IMR-90 (cell line): Measurements from ENCODE around the gene FGD5. TPM values are rescaled to one million over a fixed set of nuclear protein-coding genes. Genes with fewer than 3 reads are reported as not detected.

Experiments used
- ATAC-seq: fragments of 200-7000 bp; cut with Tn5 transposase; 2 replicates; pipeline ENCODE4 v1.9.1; 2020; ENCODE audit warnings: low read depth, mild to moderate bottlenecking, moderate library complexity
- BruUV-seq: library from RNA; stranded (reverse); fragments of 400-500 nt; replicated peaks from 2 replicates; lab custom pipeline; 2021; lab: Mats Ljungman, UMichigan
- CTCF ChIA-PET: fragments of 300-600 bp; formaldehyde crosslinking; extraction: SDS; loops from one replicate; lab custom pipeline; 2021; ENCODE audit warnings: antibody characterized with exemption; lab: Yijun Ruan, JAX
- POLR2A ChIA-PET: fragments of 300-600 bp; sonication (Branson Sonifier 250); formaldehyde crosslinking; loops from one replicate; lab custom pipeline; 2022; ENCODE audit warnings: antibody characterized with exemption; ENCODE audit not compliant: unreplicated experiment; lab: Charles Lee
- DNase-seq: peaks from one replicate; pipeline ENCODE4 v3.0.0; 2013
- H2AFZ ChIP-seq: replicated peaks from 2 replicates; pipeline ENCODE3; 2013; ENCODE audit warnings: low read length, mild to moderate bottlenecking; ENCODE audit not compliant: poor library complexity
- H2AK5ac ChIP-seq: 2 replicates; pipeline ENCODE4 v1.6.1; 2013; ENCODE audit warnings: low read depth, low read length, inconsistent platforms
- H2AK9ac ChIP-seq: replicated peaks from 2 replicates; pipeline ENCODE3; 2013; ENCODE audit warnings: mild to moderate bottlenecking, low read depth, low read length, moderate library complexity; ENCODE audit not compliant: poor library complexity
- H2BK120ac ChIP-seq: 2 replicates; pipeline ENCODE4 v1.6.1; 2013; ENCODE audit warnings: low read depth, low read length, inconsistent platforms
- H2BK15ac ChIP-seq: 3 replicates; pipeline ENCODE4 v1.6.1; 2013; ENCODE audit warnings: low read depth, low read length, inconsistent platforms
- H2BK20ac ChIP-seq: 2 replicates; pipeline ENCODE4 v1.6.1; 2013; ENCODE audit warnings: low read depth, mild to moderate bottlenecking, inconsistent platforms, low read length, moderate library complexity
- H2BK5ac ChIP-seq: 2 replicates; pipeline ENCODE4 v1.6.1; 2013; ENCODE audit warnings: mild to moderate bottlenecking, low read depth, low read length, inconsistent platforms; ENCODE audit not compliant: poor library complexity, severe bottlenecking
- H3K14ac ChIP-seq: replicated peaks from 2 replicates; pipeline ENCODE4 v1.6.1; 2013; ENCODE audit warnings: low read depth, low read length, inconsistent platforms
- H3K18ac ChIP-seq: 2 replicates; pipeline ENCODE4 v1.6.1; 2013; ENCODE audit warnings: low read depth, low read length, control low read depth
- H3K23ac ChIP-seq: 2 replicates; pipeline ENCODE4 v1.6.1; 2013; ENCODE audit warnings: low read depth, low read length, inconsistent platforms
- H3K27ac ChIP-seq: 2 replicates; pipeline ENCODE4 v1.5.1; 2013; ENCODE audit warnings: mild to moderate bottlenecking, control low read depth, low read length; ENCODE audit not compliant: insufficient read depth
- H3K27me3 ChIP-seq: 2 replicates; pipeline ENCODE4 v1.6.1; 2013; ENCODE audit warnings: low read length; ENCODE audit not compliant: control insufficient read depth, insufficient read depth
- H3K36me3 ChIP-seq: 2 replicates; pipeline ENCODE4 v1.6.1; 2013; ENCODE audit warnings: low read length, mixed read lengths; ENCODE audit not compliant: control insufficient read depth, insufficient read depth
- H3K4ac ChIP-seq: 2 replicates; pipeline ENCODE4 v1.6.1; 2013; ENCODE audit warnings: low read depth, low read length, inconsistent platforms
- H3K4me1 ChIP-seq: 2 replicates; pipeline ENCODE4 v1.6.1; 2013; ENCODE audit warnings: low read length, mixed read lengths; ENCODE audit not compliant: control insufficient read depth, insufficient read depth
- H3K4me2 ChIP-seq: 2 replicates; pipeline ENCODE4 v1.6.1; 2013; ENCODE audit warnings: low read depth, mild to moderate bottlenecking, control low read depth, low read length, moderate library complexity
- H3K4me3 ChIP-seq: 2 replicates; pipeline ENCODE4 v1.5.1; 2013; ENCODE audit warnings: low read depth, mild to moderate bottlenecking, control low read depth, low read length, moderate library complexity; ENCODE audit not compliant: insufficient read depth
- H3K56ac ChIP-seq: 2 replicates; pipeline ENCODE4 v1.6.1; 2013; ENCODE audit warnings: low read length, inconsistent platforms; ENCODE audit not compliant: insufficient read depth; ENCODE audit errors: extremely low read depth
- H3K79me1 ChIP-seq, 2 experiments: 2 replicates each; pipeline ENCODE4 v1.6.1; 2013; ENCODE audit warnings: low read length in 2 of 2, inconsistent platforms in 1 of 2, low read depth in 1 of 2
- H3K9ac ChIP-seq: 2 replicates; pipeline ENCODE4 v1.6.1; 2013; ENCODE audit warnings: low read depth, low read length, control low read depth
- H3K9me1 ChIP-seq: 2 replicates; pipeline ENCODE4 v1.6.1; 2013; ENCODE audit warnings: low read length, inconsistent platforms; ENCODE audit not compliant: insufficient read depth
- H3K9me3 ChIP-seq: 2 replicates; pipeline ENCODE4 v1.6.1; 2013; ENCODE audit warnings: low read length; ENCODE audit not compliant: control insufficient read depth, insufficient read depth
- H4K20me1 ChIP-seq: 2 replicates; pipeline ENCODE4 v1.6.1; 2013; ENCODE audit warnings: low read length, inconsistent platforms; ENCODE audit not compliant: insufficient read depth
- H4K5ac ChIP-seq: 2 replicates; pipeline ENCODE4 v1.6.1; 2013; ENCODE audit warnings: mild to moderate bottlenecking, low read depth, low read length, control low read depth
- H4K8ac ChIP-seq, 2 experiments: 2 replicates each; pipeline ENCODE4 v1.6.1; 2013; ENCODE audit warnings: low read depth in 2 of 2, low read length in 2 of 2, control low read depth in 1 of 2, inconsistent platforms in 1 of 2
- H4K91ac ChIP-seq: 2 replicates; pipeline ENCODE4 v1.6.1; 2013; ENCODE audit warnings: low read depth, low read length, inconsistent platforms; ENCODE audit not compliant: insufficient read depth
- BHLHE40 ChIP-seq: fragments of 150-350 bp; IDR thresholded peaks from 2 replicates; pipeline ENCODE4 v1.6.1; 2016; ENCODE audit warnings: mild to moderate bottlenecking, low read depth, low read length
- CEBPB ChIP-seq: IDR thresholded peaks from 2 replicates; pipeline ENCODE4 v1.6.1; 2012; ENCODE audit warnings: low read depth, low read length, improper control_type of control experiment
- CTCF ChIP-seq: conservative IDR thresholded peaks from 2 replicates; pipeline ENCODE4 v1.5.1; 2012; ENCODE audit warnings: mild to moderate bottlenecking, low read depth, low read length, improper control_type of control experiment
- FOS ChIP-seq: fragments of 150-350 bp; IDR thresholded peaks from 2 replicates; pipeline ENCODE4 v1.6.1; 2016; ENCODE audit warnings: low read depth, low read length
- MAFK ChIP-seq: IDR thresholded peaks from 2 replicates; pipeline ENCODE4 v1.6.1; 2012; ENCODE audit warnings: low read depth, low read length, improper control_type of control experiment
- MXI1 ChIP-seq: IDR thresholded peaks from 2 replicates; pipeline ENCODE4 v1.6.1; 2012; ENCODE audit warnings: low read depth, mild to moderate bottlenecking, low read length, moderate library complexity, borderline replicate concordance
- NFE2L2 ChIP-seq: fragments of 150-350 bp; IDR thresholded peaks from 2 replicates; pipeline ENCODE4 v1.6.1; 2016; ENCODE audit warnings: low read depth, mild to moderate bottlenecking, low read length
- POLR2A ChIP-seq: IDR thresholded peaks from 2 replicates; pipeline ENCODE4 v1.6.1; 2012; ENCODE audit warnings: mild to moderate bottlenecking, low read depth, low read length
- RAD21 ChIP-seq: IDR thresholded peaks from 2 replicates; pipeline ENCODE4 v1.6.1; 2012; ENCODE audit warnings: low read length, improper control_type of control experiment
- RCOR1 ChIP-seq: IDR thresholded peaks from 2 replicates; pipeline ENCODE4 v1.6.1; 2012; ENCODE audit warnings: mild to moderate bottlenecking, low read length, improper control_type of control experiment; ENCODE audit not compliant: insufficient replicate concordance
- RFX5 ChIP-seq: IDR thresholded peaks from 2 replicates; pipeline ENCODE4 v1.8.0; 2012; ENCODE audit warnings: low read depth, mild to moderate bottlenecking, low read length, moderate library complexity
- SMC3 ChIP-seq: fragments of 150-350 bp; IDR thresholded peaks from 2 replicates; pipeline ENCODE4 v1.6.1; 2016; ENCODE audit warnings: low read depth, mild to moderate bottlenecking, antibody characterized with exemption, low read length, moderate library complexity
- USF2 ChIP-seq: fragments of 150-350 bp; IDR thresholded peaks from 2 replicates; pipeline ENCODE4 v1.6.1; 2017; ENCODE audit warnings: mild to moderate bottlenecking, antibody characterized with exemption, low read length, low read depth
- WGBS, 2 experiments: methylation state at CpG; one replicate each; pipeline versions ENCODE4 v1.1.5 to v1.1.7; 2013; ENCODE audit warnings: missing lambda C conversion rate in 2 of 2; ENCODE audit not compliant: insufficient read length in 1 of 2; ENCODE audit errors: extremely low coverage in 2 of 2; 5-methylcytosine and 5-hydroxymethylcytosine counted together
- dilution Hi-C: fragments of 300-500 bp; cut with HindIII; formaldehyde crosslinking; loops from one replicate; pipeline ENCODE4 v1.14.3; 2018; ENCODE audit warnings: low sequenced_read_pairs; ENCODE audit not compliant: unreplicated experiment
- in situ Hi-C: fragments of 300-500 bp; cut with MboI; formaldehyde crosslinking; loops from 3 replicates; pipeline ENCODE4 v1.14.3; 2019; ENCODE audit warnings: low sequenced_read_pairs, inconsistent platforms, mixed read lengths
- intact Hi-C: fragments of 100-400 bp; cut with micrococcal nuclease; formaldehyde crosslinking; loops from 2 replicates; pipeline ENCODE4 v1.10.0; 2022
- polyA plus RNA-seq, 3 experiments: library from polyadenylated mRNA; depleted of rRNA; stranded (reverse); fragments of >200 nt; gene quantifications; 2 replicates each; pipeline ENCODE4 v1.2.3, GENCODE V29; 2012; ENCODE audit warnings: low replicate concordance in 1 of 3
- total RNA-seq: library from RNA; depleted of rRNA; stranded (reverse); fragments of >200 nt; gene quantifications from 2 replicates; pipeline ENCODE4 v1.2.3, GENCODE V29; 2012

The FGD5 gene
- total and polyA plus RNA-seq, 2 of the 4 experiments (the other 2 are of a cell fraction), result not detected

- Histone ChIP-seq H3K36me3 (peaks cover 5% of the 10 kb centered on the region; the same call in 1 of the 2 replicates), H3K9ac (no peak overlapping the region), H4K20me1 (peaks cover 8% of the 10 kb centered on the region; the same call in 1 of the 2 replicates), H3K4me2 (no peak overlapping the region), H2AFZ (no peak overlapping the region), H3K18ac (no peak overlapping the region), H4K5ac (no peak overlapping the region), H3K23ac (no peak overlapping the region), H3K4me1 (no peaks in the 10 kb centered on the region), H3K4me3 (no peak overlapping the region), H3K79me1 (peaks cover 40 to 42% of the 10 kb centered on the region in 2 experiments), H3K9me1 (no peaks in the 10 kb centered on the region), H2BK20ac (no peak overlapping the region), H3K56ac (no peak overlapping the region), H2AK9ac (no peak overlapping the region), H3K27ac (no peak overlapping the region), H4K8ac (no peak overlapping the region), H3K14ac (no peak overlapping the region), H3K27me3 (no peaks in the 10 kb centered on the region), H2BK15ac (no peak overlapping the region), H2BK120ac (no peak overlapping the region), H4K91ac (no peak overlapping the region), H2AK5ac (no peak overlapping the region), H3K4ac (no peak overlapping the region), H2BK5ac (no peak overlapping the region), H3K9me3 (no peaks in the 10 kb centered on the region)
- BruUV-seq, result no TSS peak
- CTCF ChIA-PET, result no interaction called here
- in situ Hi-C loops, result no loop called here
- POLR2A ChIA-PET, result interaction anchor here (0.6 kb wide), 1 partner anchor 89 kb away, joined by 3 read pairs; the partner anchor contains the start of gene MRPS25
- TF ChIP-seq MAFK, result no peak
- no peak for TF ChIP-seq FOS
- TF ChIP-seq RCOR1, result no peak
- TF ChIP-seq SMC3, result no peak
- no peak for TF ChIP-seq NFE2L2
- TF ChIP-seq RFX5, result no peak
- TF ChIP-seq USF2, result no peak
- TF ChIP-seq BHLHE40, result no peak
- TF ChIP-seq CTCF, result no peak
- no peak for TF ChIP-seq POLR2A
- TF ChIP-seq CEBPB, result no peak
- TF ChIP-seq RAD21, result no peak
- TF ChIP-seq MXI1, result no peak
- no CpG with 5 or more reads among the region's 1 CpG for WGBS, 2 experiments
- ATAC-seq, result no peak
- DNase-seq, result no peak
- dilution Hi-C loops, result no loop called here
- intact Hi-C loops, result no loop called here
Observed at GRCh38 chr3:14976317-14976716, 157.6 kb downstream of the FGD5 start.
